Activated CD4-positive, alpha-beta T cell treated with anti-CD3 and anti-CD28 coated beads, Interleukin-2, Interleukin-6, amounts not matched to agents 100 ng/mL and 50 ng/mL, durations not matched to agents 16 hours and 8 hours (primary cell): ENCODE data around the gene ZNF20.

ENCODE experiments used
- DNase-seq: peaks from one replicate; pipeline ENCODE4 v3.0.0-alpha.2; 2020

The ZNF20 gene

GRCh38 chr19:12139885-12140544 is at the start of gene ZNF20:
Gene ZNF20 (minus strand): TSS chr19:12140350. CDS start chr19:12140182, 168 bp downstream.
- peak; percentile 92 for DNase-seq

GRCh38 chr19:12187625-12188024 is 47.5 kb upstream of the ZNF20 start:
- DNase-seq, result no peak

GRCh38 chr19:12180377-12180776 is 40.2 kb upstream of the ZNF20 start:
- DNase-seq, result no peak

- no peak for DNase-seq
Measured at GRCh38 chr19:12166626-12167025, 26.5 kb upstream of the ZNF20 start.

- DNase-seq, result no peak
Measured at GRCh38 chr19:12163826-12164225, 23.7 kb upstream of the ZNF20 start.

- DNase-seq, result peak; percentile 94
Measured at GRCh38 chr19:12162882-12163806, 23.0 kb upstream of the ZNF20 start, which contains the start of gene ZNF136. Gene ZNF136 (plus strand): TSS chr19:12163096. CDS start chr19:12163204, 108 bp downstream.

- DNase-seq, result no peak
Measured at GRCh38 chr19:12162513-12162881, 22.3 kb upstream of the ZNF20 start.

- no peak for DNase-seq
Measured at GRCh38 chr19:12159773-12160414, 19.7 kb upstream of the ZNF20 start.

GRCh38 chr19:12156223-12157058 is 16.3 kb upstream of the ZNF20 start, which contains the start of gene ZNF625:
Gene ZNF625 (minus strand): TSS chr19:12156734. CDS start chr19:12156558, 176 bp downstream.
- DNase-seq, result peak; percentile 65

GRCh38 chr19:12155324-12155860 is 15.2 kb upstream of the ZNF20 start:
- DNase-seq, result no peak

GRCh38 chr19:12145348-12145747 is 5.2 kb upstream of the ZNF20 start:
- DNase-seq, result no peak

- no peak for DNase-seq
Measured at GRCh38 chr19:12141405-12141736, 1.2 kb upstream of the ZNF20 start.

GRCh38 chr19:12140545-12141404 is 625 bp upstream of the ZNF20 start:
- peak; percentile 86 for DNase-seq

GRCh38 chr19:12139269-12139668 is 881 bp downstream of the ZNF20 start:
- no peak for DNase-seq

- peak; percentile 11 for DNase-seq
Measured at GRCh38 chr19:12137221-12137940, 2.8 kb downstream of the ZNF20 start.

GRCh38 chr19:12133069-12133468 is 7.1 kb downstream of the ZNF20 start:
- no peak for DNase-seq

- DNase-seq, result no peak
Measured at GRCh38 chr19:12126707-12127106, 13.4 kb downstream of the ZNF20 start.

- DNase-seq, result no peak
Measured at GRCh38 chr19:12117201-12117970, 22.8 kb downstream of the ZNF20 start.

- no peak for DNase-seq
Measured at GRCh38 chr19:12113121-12113520, 27.0 kb downstream of the ZNF20 start.

GRCh38 chr19:12112701-12113100 is 27.4 kb downstream of the ZNF20 start:
- peak; percentile 34 for DNase-seq
